ENCODE measurements around the gene RNF144B.

GRCh38 chr6:18504232-18504596 lies 117.1 kb downstream of the RNF144B start:
- no peak for TF ChIP-seq POLR2A (IDR thresholded peaks at IDR 0.05)
- no peak for TF ChIP-seq CTCF (IDR thresholded peaks at IDR 0.05)
- no peak for TF ChIP-seq POLR2AphosphoS5 (IDR thresholded peaks at IDR 0.05)
- no peak for TF ChIP-seq EP300 (IDR thresholded peaks at IDR 0.05)

Measured in gastroesophageal sphincter (tissue), 3 donors.